A673 (cell line): ENCODE data around the gene RPL19.

Source experiments
- CTCF ChIP-seq: fragments of 300-800, 200-600 bp; sonication (generic); conservative IDR thresholded peaks from 2 replicates; pipeline ENCODE4 v1.5.1; 2017; ENCODE audit warnings: low read depth, mild to moderate bottlenecking, antibody characterized with exemption, low read length, moderate library complexity, mixed read lengths
- EZH2 ChIP-seq: fragments of 200-600 bp; sonication (generic); IDR thresholded peaks from 2 replicates; pipeline ENCODE4 v1.6.1; 2017; ENCODE audit warnings: borderline replicate concordance, low read depth, mild to moderate bottlenecking, mixed read lengths, antibody characterized with exemption, low read length; ENCODE audit not compliant: poor library complexity, severe bottlenecking

GRCh38 chr17:39167476-39167875 lies 32.6 kb upstream of the RPL19 start:
- TF ChIP-seq CTCF, result no peak
- no peak for TF ChIP-seq EZH2
